Frontal cortex (tissue), 4 donors: ENCODE results near the gene SP140. TPM values are rescaled to one million over a fixed set of nuclear protein-coding genes. Genes with fewer than 3 reads are reported as not detected.

Experiments used
- DNase-seq, 2 donors: peaks; one replicate each; pipeline ENCODE4 v3.0.0; 2012; ENCODE audit warnings: low spot score in 2 of 2
- FAIRE-seq: peaks from 2 replicates; lab custom pipeline; 2012; peaks lifted over from hg19 to GRCh38; lab: Jason Lieb, UNC
- total RNA-seq: library from RNA; depleted of rRNA; stranded (reverse); fragments of >200 nt; gene quantifications from one replicate; pipeline ENCODE4 v1.2.3, GENCODE V29; 2014
- donor health status: control.
- donor health status: control.
- donor health status: control.

Gene SP140
- total RNA-seq, 1 donor from 2014 or later: 0.82 TPM

GRCh38 chr2:230347659-230348305, 122.2 kb downstream of the SP140 start:
- no peak for FAIRE-seq
- DNase-seq: no peak

GRCh38 chr2:230348787-230349186, 123.3 kb downstream of the SP140 start:
- DNase-seq (no peak), FAIRE-seq (no peak)

- FAIRE-seq (no peak), DNase-seq (no peak)
These were observed 130.5 kb downstream of the SP140 start for GRCh38 chr2:230356084-230356483.

GRCh38 chr2:230358305-230358704, 132.8 kb downstream of the SP140 start:
- DNase-seq: no peak
- no peak for FAIRE-seq

- FAIRE-seq (no peak), DNase-seq (no peak)
These were observed 134.5 kb downstream of the SP140 start for GRCh38 chr2:230360028-230360427.

GRCh38 chr2:230362030-230362691, 136.6 kb downstream of the SP140 start:
- no peak for FAIRE-seq
- DNase-seq: no peak

Other genes with a start within 250 kb of the SP140 start
- 62.0 TPM for gene SLC16A14, start 156.8 kb upstream of the SP140 start, total RNA-seq
- gene SP110, start 5.8 kb upstream of the SP140 start, total RNA-seq: 0.82 TPM
- 1.2 TPM for gene SP140L, start 101.5 kb downstream of the SP140 start, total RNA-seq
- gene SP100, start 190.5 kb downstream of the SP140 start, total RNA-seq: 4.1 TPM